ENCODE data around the gene MRTFB.
"Not testable (repeated sequence)": the region's sequence is repeated elsewhere in the genome, so short reads cannot be mapped to it uniquely, and the experiment has no call there.

MRTFB gene

DNA sequence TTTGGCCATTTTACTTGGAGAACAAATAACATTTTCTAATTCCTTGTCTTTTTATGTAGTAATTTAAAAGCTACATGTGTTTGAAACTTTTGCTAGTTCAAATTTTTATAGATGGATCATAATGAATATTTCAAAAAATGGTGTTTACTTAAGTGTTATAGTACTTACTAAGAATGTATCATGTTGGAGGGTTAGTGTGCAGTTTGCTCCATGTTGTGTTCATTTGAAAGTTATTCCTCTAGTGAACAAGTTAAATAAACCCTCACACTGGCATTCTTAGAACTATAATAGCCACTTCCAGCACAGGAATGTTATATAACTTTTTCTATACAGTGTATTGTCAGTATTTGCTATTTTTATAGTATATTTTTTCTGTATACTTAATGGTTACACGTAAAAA lies 62.8 kb downstream of the MRTFB start:
- no peak for DNase-seq

DNA sequence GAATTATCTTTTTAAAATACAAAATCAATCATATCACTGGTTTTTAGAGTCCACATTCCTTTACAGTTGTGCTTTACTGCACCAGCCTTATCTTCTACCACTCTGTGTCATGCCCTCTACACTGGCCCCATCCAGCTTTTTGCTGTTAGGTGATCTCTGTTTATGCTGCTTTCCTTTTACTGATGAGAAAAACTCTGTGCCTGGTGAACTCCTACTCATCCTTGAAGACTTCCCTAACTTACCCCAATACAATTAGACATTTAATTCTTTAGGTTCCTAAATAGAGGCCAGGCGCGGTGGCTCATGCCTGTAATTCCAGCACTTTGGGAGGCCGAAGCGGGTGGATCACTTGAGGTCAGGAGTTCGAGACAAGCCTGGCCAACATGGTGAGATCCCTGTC lies 64.6 kb downstream of the MRTFB start:
- no peak for DNase-seq

DNA sequence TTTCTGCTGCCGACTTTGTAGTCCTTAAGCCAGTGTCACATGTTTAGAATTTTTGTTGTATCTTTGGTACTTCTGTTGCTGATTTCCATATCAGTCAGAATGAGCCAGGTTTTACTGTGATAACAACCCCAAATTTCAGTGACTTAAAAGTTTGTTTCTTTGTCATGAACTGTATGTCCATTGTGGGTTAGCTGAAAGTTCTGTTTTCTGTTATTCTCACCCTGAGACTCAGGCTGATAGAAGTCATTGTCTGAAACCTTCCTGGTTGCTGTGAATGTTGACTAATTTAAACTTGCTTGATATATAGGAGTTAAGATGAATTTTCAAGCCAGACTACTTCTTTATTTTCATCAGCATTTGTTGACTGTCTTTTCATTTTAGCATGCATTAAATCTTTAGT lies 68.8 kb downstream of the MRTFB start:
- no peak for DNase-seq

- no peak for DNase-seq
Measured at GRCh38 chr16:14140923-14141322, 69.8 kb downstream of the MRTFB start.

- DNase-seq: no peak
Measured at GRCh38 chr16:14146445-14146844, 75.3 kb downstream of the MRTFB start.

DNA sequence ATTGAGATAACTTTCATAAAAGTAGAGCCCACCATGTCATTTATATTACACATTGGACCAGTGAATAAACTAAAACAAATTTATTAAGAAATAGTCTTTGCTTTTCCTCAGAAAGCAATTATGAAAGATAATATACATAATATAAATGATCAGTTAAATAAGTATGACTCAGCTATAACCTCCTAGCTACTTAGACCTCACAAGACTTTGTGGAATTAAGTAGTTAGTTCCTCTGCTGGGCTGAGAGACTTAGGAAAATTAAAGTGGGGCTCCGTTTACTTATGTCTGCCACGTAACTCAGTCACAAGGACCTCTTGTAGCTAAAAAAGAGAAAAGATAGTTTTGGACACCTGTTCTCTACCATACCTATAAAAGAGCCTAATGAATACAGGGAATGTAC lies 76.9 kb downstream of the MRTFB start:
- DNase-seq: no peak

DNA sequence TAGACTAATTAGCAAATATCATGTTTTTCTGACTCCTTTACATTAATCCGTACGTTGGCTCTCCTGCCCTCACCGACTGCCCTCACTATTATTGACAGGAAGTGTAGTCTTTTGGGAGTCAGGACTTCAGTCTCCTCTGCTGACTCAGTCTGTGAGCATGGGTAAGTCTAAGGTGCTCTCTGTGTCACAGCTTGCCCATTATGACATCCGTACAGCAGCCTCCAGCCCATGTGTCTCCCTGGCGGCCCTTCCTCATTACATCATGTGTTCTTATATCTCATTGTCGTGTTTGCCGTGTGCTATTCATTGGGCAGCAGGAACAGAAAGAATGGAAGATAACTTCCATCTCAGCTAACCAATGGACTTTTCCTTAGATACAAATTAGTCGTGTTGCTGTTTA lies 77.5 kb downstream of the MRTFB start:
- no peak for DNase-seq

DNA sequence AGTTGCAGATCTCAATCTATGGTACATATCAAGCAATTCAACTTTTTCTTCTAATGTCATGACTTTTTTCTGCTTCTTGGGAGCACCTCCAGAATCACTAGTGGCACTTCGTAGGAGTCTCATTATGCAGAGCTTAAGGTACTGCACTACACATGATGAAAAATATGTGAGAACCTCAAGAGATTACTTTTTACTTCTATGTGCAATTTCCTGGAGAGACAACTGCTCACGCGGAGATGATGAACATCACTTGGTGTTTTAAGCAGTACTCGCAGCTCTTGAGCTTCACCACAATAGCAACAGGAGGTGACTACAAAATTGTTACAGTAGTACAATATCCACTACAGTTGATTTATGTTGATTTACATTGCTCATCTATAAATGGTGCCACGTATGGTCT lies 79.7 kb downstream of the MRTFB start:
- no peak for DNase-seq

DNA sequence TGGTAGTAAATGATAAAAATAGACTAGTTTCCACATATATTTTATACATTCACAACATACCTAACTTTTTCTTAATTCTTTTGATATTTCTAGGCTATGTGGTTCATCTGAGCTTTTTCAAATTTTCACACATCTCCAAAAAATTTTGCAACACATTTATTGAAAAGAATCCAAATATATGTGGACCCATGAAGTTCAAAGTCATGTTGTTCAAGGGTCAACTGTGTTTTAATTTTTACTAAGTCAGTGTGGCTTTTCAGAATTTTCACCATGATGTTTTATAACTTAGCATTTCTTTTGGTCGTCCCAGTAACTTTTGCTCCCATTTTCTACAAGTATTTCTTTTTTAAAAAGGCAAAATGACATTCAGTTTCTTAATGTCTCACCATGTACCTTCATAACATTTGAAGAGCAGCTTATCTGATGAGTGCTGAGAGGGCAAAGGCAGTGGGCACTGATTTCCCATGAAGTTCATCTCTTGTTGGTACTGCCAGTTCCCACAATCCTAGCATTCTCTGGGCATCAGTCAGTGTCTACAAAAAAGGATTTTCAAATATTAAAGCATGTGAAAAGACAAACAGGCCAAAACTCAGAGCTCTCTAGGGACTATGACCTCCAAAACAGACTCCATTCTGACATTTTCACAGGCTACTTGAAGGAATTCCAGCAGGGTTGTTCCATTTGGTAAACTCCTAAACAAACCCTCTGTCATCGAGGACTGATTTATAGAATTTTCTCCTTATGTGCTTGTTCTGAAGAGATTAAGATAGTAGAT lies 80.3 kb downstream of the MRTFB start:
- DNase-seq: no peak

DNA sequence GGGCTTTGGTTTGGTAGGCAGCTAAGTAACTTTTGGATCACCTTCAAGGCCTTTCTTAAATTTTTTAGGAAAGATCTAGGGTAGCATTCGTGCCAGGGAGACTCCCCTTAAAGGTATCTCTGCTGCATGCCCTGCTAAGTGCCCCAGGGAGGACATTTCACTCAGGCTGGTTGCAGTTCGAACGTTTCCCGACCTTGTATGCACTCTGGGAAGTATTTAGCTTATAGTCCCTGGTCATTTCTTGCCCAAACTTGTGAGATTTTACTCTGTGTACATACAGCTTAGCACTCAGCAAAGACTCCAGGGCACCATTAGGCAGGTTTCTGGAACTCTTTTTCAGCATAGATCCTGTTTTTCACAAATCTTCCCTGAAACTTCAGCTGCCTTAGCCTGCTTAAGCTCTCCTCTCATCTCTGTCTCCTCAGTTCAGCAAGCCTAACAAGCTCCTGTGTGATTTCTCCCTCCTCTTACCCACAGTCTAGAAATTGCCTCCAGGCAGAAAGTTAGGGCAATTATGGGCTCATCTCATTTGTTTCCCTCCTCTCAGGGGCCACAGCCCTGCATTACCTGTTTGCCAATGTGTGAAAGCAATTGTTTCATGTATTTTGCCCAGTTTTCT lies 84.6 kb downstream of the MRTFB start:
- no peak for DNase-seq

- DNase-seq: no peak
Measured at GRCh38 chr16:14164916-14165662, 94.0 kb downstream of the MRTFB start.

- DNase-seq: no peak
Measured at GRCh38 chr16:14168146-14168545, 97.0 kb downstream of the MRTFB start.

GRCh38 chr16:14172200-14172809 lies 101.2 kb downstream of the MRTFB start:
- no peak for DNase-seq

- DNase-seq: no peak
Measured at GRCh38 chr16:14175086-14175485, 104.0 kb downstream of the MRTFB start.

GRCh38 chr16:14177704-14178103 lies 106.6 kb downstream of the MRTFB start:
- DNase-seq: no peak

- DNase-seq: no peak
Measured at GRCh38 chr16:14179116-14179515, 108.0 kb downstream of the MRTFB start.

DNA sequence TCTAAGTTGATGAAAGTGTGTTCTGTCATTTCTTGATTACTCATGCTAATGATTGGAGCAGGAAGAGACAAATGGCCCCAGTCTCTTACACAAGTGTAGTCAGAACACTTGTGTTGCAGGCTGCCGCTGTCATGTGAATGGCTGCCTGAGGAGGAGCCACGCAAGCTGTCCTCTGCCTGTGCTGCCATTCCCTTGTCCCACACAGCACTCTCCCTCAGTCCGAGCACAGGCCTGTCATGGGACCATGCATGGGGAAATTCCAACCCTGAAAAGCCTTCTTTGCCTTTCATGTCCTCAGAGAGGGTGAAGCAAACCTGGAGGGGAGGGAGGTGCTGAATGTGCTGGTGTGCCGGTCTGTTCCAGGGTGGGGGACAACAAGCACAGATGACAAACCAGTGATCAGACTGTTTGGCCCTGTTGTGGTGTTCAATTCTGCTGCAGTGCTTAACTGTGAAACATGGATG lies 109.4 kb downstream of the MRTFB start:
- no peak for DNase-seq

- DNase-seq: no peak
Measured at GRCh38 chr16:14181371-14182050, 110.4 kb downstream of the MRTFB start.

DNA sequence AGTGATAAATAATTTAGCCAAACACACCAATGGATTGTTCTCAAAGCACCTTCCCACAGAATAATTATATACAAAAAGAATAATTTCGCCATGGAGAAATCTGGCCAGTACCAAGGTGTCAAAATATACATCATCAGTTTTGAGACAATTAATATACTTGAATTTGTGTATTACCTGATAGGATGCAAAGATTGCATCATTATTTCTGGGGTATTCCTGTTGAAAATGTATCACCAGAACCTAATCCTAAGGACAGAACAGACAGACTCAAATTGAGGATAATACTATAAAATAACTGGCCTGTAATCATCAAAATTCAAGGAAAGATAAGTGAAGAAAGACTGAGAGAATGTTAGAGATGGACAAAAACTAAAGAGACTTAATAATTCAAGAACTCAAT lies 111.9 kb downstream of the MRTFB start:
- DNase-seq: no peak

DNA sequence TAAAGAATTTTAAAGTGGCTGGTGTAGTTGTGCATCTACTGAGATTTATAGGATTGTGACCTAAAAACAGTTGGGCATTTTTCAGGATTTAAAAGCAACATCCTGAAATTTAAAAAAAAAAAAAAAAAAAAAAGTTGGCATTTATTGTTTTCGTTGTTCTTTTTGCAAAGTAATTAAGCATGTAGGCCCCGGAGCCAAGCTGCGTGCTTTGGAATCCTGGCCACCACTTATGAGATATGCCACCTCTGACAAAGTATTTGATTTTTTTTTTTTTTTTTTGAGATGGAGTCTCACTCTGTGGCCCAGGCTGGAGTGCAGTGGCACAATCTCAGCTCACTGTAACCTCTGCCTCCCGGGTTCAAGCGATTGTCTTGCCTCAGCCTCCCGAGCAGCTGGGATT lies 112.8 kb downstream of the MRTFB start:
- not testable (repeated sequence) for DNase-seq

DNA sequence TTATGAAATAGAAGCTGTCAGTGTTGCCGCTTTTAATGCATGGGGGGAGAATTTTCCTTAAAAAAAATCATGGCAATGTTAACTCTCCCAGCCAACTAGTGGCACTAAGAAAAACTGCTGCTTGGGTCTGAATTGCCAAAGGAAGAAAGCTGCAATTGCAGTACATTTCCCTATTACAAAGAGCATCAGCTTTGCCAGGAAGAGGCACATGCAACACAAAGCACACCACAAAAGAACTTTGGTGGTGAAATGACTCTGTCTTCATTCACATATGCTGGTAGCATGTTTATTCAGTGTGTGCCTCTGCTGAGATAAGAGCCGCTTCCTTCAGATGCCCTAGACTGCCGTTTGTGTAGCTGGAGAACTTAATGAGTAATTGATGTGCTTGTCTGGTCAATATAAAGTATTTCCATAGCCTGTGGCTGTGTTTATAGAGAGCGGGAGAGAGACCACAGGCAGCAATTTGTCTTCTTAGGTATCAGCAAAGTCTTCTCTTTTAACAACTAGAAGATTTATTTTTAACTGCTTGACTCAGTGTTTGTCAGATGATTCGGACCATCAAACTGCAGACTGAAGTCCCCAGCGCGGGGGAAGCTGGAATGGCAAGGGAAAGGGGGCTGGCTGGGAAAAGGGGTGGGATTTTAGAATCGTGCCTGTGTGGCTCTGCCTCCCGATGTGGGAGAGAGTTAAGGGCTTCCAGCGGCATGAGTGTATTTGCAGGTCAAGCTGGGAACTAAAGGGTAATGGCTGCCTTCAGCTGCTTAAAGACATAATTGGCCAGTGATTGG lies 115.1 kb downstream of the MRTFB start:
- DNase-seq: peak; percentile 36

DNA sequence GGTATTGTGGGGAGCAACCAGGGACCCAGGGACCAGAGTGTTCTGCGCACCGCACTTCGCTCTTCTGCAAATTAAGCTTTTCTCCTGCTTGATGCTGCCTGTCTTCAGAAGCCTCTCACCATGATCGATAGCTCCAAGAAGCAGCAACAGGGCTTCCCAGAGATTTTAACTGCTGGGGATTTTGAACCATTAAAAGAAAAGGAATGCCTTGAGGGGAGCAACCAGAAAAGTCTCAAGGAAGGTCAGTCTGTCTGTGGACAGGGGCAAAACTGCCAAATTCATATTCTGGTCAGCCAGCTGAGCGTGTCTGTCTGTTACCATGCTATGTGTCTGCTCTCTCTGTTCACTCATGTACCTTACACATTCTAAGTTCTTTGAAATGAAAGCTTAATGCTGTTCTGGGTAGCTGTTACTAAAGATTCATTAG lies 115.7 kb downstream of the MRTFB start:
- DNase-seq: peak; percentile 16
